SK-N-SH (cell line): ENCODE results near the gene BTBD16. TPM values are rescaled to one million over a fixed set of nuclear protein-coding genes. Genes with fewer than 3 reads are reported as not detected.

Experiments
- CTCF ChIA-PET: fragments of 300-600, 350-600 bp; formaldehyde crosslinking; extraction: SDS; loops from one replicate; lab custom pipeline; 2021; lab: Yijun Ruan, JAX
- POLR2A ChIA-PET: fragments of 350-600 bp; sonication (Branson Sonifier 250); formaldehyde crosslinking; extraction: SDS; loops from one replicate; lab custom pipeline; 2020; ENCODE audit warnings: antibody characterized with exemption, inconsistent platforms; lab: Yijun Ruan, JAX
- DNase-seq: peaks from one replicate; pipeline ENCODE4 v3.0.0; 2012
- H2AFZ ChIP-seq: fragments of 200-600 bp; sonication (generic); 2 replicates; pipeline ENCODE4 v1.8.1; 2016; ENCODE audit warnings: antibody characterized with exemption, mild to moderate bottlenecking, low read depth
- H3F3A ChIP-seq: fragments of 200-600 bp; sonication (generic); replicated peaks from 2 replicates; pipeline ENCODE3; 2016; ENCODE audit warnings: antibody characterized with exemption, mild to moderate bottlenecking; ENCODE audit not compliant: insufficient read depth
- H3K27ac ChIP-seq, 2 experiments: fragments of 200-500 bp in 1 of 2; fragments of 200-600 bp in 1 of 2; sonication (Bioruptor generic) in 1 of 2; sonication (generic), shearing (Covaris generic) in 1 of 2; 2 replicates each; pipeline versions ENCODE4 v1.5.1 to v1.6.1; 2014 to 2016; ENCODE audit warnings: low read depth in 2 of 2, inconsistent platforms in 1 of 2, low read length in 1 of 2, mild to moderate bottlenecking in 1 of 2, mixed read lengths in 1 of 2
- H3K27me3 ChIP-seq: fragments of 200-600 bp; sonication (generic), shearing (Covaris generic); 2 replicates; pipeline ENCODE4 v1.6.1; 2016; ENCODE audit warnings: mixed run types; ENCODE audit not compliant: insufficient read depth
- H3K36me3 ChIP-seq, 2 experiments: fragments of 200-500 bp in 1 of 2; fragments of 200-600 bp in 1 of 2; sonication (Bioruptor generic) in 1 of 2; sonication (generic) in 1 of 2; replicated peaks in 1 of 2; 2 replicates each; pipeline versions ENCODE3 to v1.5.1; 2014 to 2016; ENCODE audit warnings: low read length in 1 of 2, mild to moderate bottlenecking in 1 of 2; ENCODE audit not compliant: insufficient read depth in 2 of 2, control insufficient read depth in 1 of 2
- H3K4me1 ChIP-seq, 2 experiments: fragments of 200-500 bp in 1 of 2; fragments of 200-600 bp in 1 of 2; sonication (Bioruptor generic) in 1 of 2; sonication (generic), shearing (Covaris generic) in 1 of 2; 2 replicates each; pipeline versions ENCODE4 v1.5.1 to v1.6.1; 2014 to 2016; ENCODE audit warnings: low read depth in 1 of 2, low read length in 1 of 2, mixed run types in 1 of 2; ENCODE audit not compliant: insufficient read depth in 2 of 2, control insufficient read depth in 1 of 2
- H3K4me2 ChIP-seq: fragments of 200-600 bp; sonication (generic), shearing (Covaris generic); 2 replicates; pipeline ENCODE4 v1.6.1; 2017; ENCODE audit warnings: mixed run types
- H3K4me3 ChIP-seq, 2 experiments: fragments of 200-500 bp in 1 of 2; fragments of 200-600 bp in 1 of 2; sonication (Bioruptor generic) in 1 of 2; sonication (generic), shearing (Covaris generic) in 1 of 2; 2 replicates each; pipeline versions ENCODE4 v1.5.1 to v1.8.1; 2014 to 2016; ENCODE audit warnings: low read depth in 2 of 2, inconsistent platforms in 1 of 2, low read length in 1 of 2, mild to moderate bottlenecking in 1 of 2, mixed read lengths in 1 of 2, moderate library complexity in 1 of 2
- H3K79me2 ChIP-seq: fragments of 200-600 bp; sonication (generic); 2 replicates; pipeline ENCODE4 v1.8.1; 2017; ENCODE audit warnings: mild to moderate bottlenecking; ENCODE audit not compliant: insufficient read depth
- H3K9ac ChIP-seq: fragments of 200-600 bp; sonication (generic); 2 replicates; pipeline ENCODE4 v1.6.1; 2017; ENCODE audit warnings: mixed run types
- H3K9me2 ChIP-seq: fragments of 200-600 bp; sonication (generic); 2 replicates; pipeline ENCODE4 v1.6.1; 2017; ENCODE audit warnings: mixed run types
- H3K9me3 ChIP-seq: fragments of 200-600 bp; sonication (generic); 2 replicates; pipeline ENCODE4 v1.6.1; 2017; ENCODE audit warnings: mixed run types, mild to moderate bottlenecking, moderate library complexity
- H4K20me1 ChIP-seq: fragments of 200-600 bp; sonication (generic); 2 replicates; pipeline ENCODE4 v1.6.1; 2017; ENCODE audit warnings: mild to moderate bottlenecking, mixed run types; ENCODE audit not compliant: insufficient read depth
- EZH2phosphoT487 ChIP-seq: fragments of 200-600 bp; sonication (generic); IDR thresholded peaks from 2 replicates; pipeline ENCODE4 v1.6.1; 2017; ENCODE audit warnings: low read depth, mixed run types, mild to moderate bottlenecking, antibody characterized with exemption, moderate library complexity, borderline replicate concordance
- GABPA ChIP-seq: IDR thresholded peaks from 2 replicates; pipeline ENCODE4 v1.4.0; 2012; ENCODE audit warnings: low read depth, mild to moderate bottlenecking
- MXI1 ChIP-seq: IDR thresholded peaks from 2 replicates; pipeline ENCODE4 v1.6.1; 2012; ENCODE audit warnings: mild to moderate bottlenecking, low read depth, low read length, improper control_type of control experiment
- NFIC ChIP-seq: IDR thresholded peaks from 2 replicates; pipeline ENCODE4 v1.4.0; 2012; ENCODE audit warnings: borderline replicate concordance
- POLR2AphosphoS5 ChIP-seq: IDR thresholded peaks from 2 replicates; pipeline ENCODE4 v1.6.1; 2012; ENCODE audit warnings: low read depth, low read length
- RXRA ChIP-seq: IDR thresholded peaks from 2 replicates; pipeline ENCODE4 v1.4.0; 2012; ENCODE audit warnings: low read depth, mild to moderate bottlenecking, borderline replicate concordance
- YY1 ChIP-seq: IDR thresholded peaks from 2 replicates; pipeline ENCODE4 v1.4.0; 2012; ENCODE audit warnings: low read depth, mild to moderate bottlenecking
- WGBS: methylation state at CpG from one replicate; pipeline ENCODE4 v1.1.6; 2017; ENCODE audit warnings: low lambda C conversion rate; 5-methylcytosine and 5-hydroxymethylcytosine counted together
- polyA plus RNA-seq, 3 experiments: library from polyadenylated mRNA; depleted of rRNA; stranded (reverse); fragments of >200 nt; gene quantifications; 2 replicates each; pipeline ENCODE4 v1.2.3, GENCODE V29; 2012
- TF ChIP-seq, protein P1 (sequence below): IDR thresholded peaks from 2 replicates; pipeline ENCODE4 v1.6.1; 2012; ENCODE audit warnings: mild to moderate bottlenecking, low read depth, low read length, moderate library complexity
- TF ChIP-seq, protein P2 (sequence below): fragments of 150-350 bp; IDR thresholded peaks from 2 replicates; pipeline ENCODE4 v1.6.1; 2016; ENCODE audit warnings: mild to moderate bottlenecking, low read depth, low read length
- TF ChIP-seq, protein P3 (sequence below): IDR thresholded peaks from 2 replicates; pipeline ENCODE4 v1.4.0; 2012; ENCODE audit warnings: low read depth, borderline replicate concordance

BTBD16 gene
- polyA plus RNA-seq, 1 of the 3 experiments (the other 2 are of a cell fraction), result not detected

DNA sequence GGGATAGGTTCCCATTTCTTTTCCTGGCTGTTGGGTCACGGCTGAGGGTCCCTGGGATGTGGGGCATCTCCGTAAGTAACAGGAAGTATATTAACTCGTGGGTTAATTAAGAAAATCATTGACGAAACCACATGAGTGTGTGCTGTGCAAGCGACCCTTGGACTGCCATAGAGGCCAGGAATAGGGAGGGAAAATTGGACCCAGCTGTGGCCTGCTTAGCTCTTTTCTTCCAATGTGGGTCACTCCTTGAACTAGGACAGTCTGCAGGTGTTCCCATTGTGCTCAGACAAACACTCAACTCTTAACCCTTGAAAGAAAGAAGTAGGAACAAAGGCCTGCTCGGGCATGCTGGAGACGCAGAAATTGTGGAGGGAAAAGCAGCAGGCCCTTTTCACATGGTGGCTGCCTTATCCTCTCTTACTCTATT, 77.9 kb downstream of the BTBD16 start:
- Histone ChIP-seq H3K27ac (no peak overlapping the region), H3K4me2 (no peak overlapping the region), H4K20me1 (no peaks in the 10 kb centered on the region), H3K36me3 (no peaks in the 10 kb centered on the region), H3F3A (no peaks in the 10 kb centered on the region), H3K4me3 (no peak overlapping the region), H2AFZ (no peak overlapping the region), H3K79me2 (no peaks in the 10 kb centered on the region), H3K27me3 (no peaks in the 10 kb centered on the region), H3K9me3 (no peaks in the 10 kb centered on the region), H3K9ac (no peak overlapping the region), H3K9me2 (no peaks in the 10 kb centered on the region), H3K4me1 (no peaks in the 10 kb centered on the region; a peak in 1 of 4 replicates)
- WGBS, result 68% methylated on average over 7 of the region's 7 CpGs
- ChIA-PET POLR2A (no interaction called here), CTCF (no interaction called here)
- DNase-seq, result no peak
- TF ChIP-seq, protein P1, sequence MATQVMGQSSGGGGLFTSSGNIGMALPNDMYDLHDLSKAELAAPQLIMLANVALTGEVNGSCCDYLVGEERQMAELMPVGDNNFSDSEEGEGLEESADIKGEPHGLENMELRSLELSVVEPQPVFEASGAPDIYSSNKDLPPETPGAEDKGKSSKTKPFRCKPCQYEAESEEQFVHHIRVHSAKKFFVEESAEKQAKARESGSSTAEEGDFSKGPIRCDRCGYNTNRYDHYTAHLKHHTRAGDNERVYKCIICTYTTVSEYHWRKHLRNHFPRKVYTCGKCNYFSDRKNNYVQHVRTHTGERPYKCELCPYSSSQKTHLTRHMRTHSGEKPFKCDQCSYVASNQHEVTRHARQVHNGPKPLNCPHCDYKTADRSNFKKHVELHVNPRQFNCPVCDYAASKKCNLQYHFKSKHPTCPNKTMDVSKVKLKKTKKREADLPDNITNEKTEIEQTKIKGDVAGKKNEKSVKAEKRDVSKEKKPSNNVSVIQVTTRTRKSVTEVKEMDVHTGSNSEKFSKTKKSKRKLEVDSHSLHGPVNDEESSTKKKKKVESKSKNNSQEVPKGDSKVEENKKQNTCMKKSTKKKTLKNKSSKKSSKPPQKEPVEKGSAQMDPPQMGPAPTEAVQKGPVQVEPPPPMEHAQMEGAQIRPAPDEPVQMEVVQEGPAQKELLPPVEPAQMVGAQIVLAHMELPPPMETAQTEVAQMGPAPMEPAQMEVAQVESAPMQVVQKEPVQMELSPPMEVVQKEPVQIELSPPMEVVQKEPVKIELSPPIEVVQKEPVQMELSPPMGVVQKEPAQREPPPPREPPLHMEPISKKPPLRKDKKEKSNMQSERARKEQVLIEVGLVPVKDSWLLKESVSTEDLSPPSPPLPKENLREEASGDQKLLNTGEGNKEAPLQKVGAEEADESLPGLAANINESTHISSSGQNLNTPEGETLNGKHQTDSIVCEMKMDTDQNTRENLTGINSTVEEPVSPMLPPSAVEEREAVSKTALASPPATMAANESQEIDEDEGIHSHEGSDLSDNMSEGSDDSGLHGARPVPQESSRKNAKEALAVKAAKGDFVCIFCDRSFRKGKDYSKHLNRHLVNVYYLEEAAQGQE, result no peak
- TF ChIP-seq YY1, result no peak
- TF ChIP-seq GABPA, result no peak
- no peak for TF ChIP-seq MXI1
- TF ChIP-seq NFIC, result no peak
- TF ChIP-seq EZH2phosphoT487, result no peak
- TF ChIP-seq RXRA, result no peak
- TF ChIP-seq, protein P2, sequence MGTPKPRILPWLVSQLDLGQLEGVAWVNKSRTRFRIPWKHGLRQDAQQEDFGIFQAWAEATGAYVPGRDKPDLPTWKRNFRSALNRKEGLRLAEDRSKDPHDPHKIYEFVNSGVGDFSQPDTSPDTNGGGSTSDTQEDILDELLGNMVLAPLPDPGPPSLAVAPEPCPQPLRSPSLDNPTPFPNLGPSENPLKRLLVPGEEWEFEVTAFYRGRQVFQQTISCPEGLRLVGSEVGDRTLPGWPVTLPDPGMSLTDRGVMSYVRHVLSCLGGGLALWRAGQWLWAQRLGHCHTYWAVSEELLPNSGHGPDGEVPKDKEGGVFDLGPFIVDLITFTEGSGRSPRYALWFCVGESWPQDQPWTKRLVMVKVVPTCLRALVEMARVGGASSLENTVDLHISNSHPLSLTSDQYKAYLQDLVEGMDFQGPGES, result no peak
- TF ChIP-seq, protein P3, sequence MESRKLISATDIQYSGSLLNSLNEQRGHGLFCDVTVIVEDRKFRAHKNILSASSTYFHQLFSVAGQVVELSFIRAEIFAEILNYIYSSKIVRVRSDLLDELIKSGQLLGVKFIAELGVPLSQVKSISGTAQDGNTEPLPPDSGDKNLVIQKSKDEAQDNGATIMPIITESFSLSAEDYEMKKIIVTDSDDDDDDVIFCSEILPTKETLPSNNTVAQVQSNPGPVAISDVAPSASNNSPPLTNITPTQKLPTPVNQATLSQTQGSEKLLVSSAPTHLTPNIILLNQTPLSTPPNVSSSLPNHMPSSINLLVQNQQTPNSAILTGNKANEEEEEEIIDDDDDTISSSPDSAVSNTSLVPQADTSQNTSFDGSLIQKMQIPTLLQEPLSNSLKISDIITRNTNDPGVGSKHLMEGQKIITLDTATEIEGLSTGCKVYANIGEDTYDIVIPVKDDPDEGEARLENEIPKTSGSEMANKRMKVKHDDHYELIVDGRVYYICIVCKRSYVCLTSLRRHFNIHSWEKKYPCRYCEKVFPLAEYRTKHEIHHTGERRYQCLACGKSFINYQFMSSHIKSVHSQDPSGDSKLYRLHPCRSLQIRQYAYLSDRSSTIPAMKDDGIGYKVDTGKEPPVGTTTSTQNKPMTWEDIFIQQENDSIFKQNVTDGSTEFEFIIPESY, result no peak
- TF ChIP-seq POLR2AphosphoS5, result no peak
